Ovary (tissue), 3 donors: ENCODE data around the gene YPEL1.

Experiments used
- POLR2A ChIP-seq: fragments of 450-650 bp; IDR thresholded peaks from one replicate; pipeline ENCODE4 v1.6.1; 2017; ENCODE audit warnings: antibody characterized with exemption, mild to moderate bottlenecking, moderate library complexity
- TF ChIP-seq, protein P1 (sequence below), 3 donors: fragments of 450-650 bp in 2 of 3; fragments of 200-600 bp in 1 of 3; IDR thresholded peaks; one replicate each; pipeline versions ENCODE4 v1.5.1 to v1.8.0; 2016 to 2022; ENCODE audit warnings: antibody characterized with exemption in 3 of 3, mild to moderate bottlenecking in 1 of 3
- donor health status: DM: no; HTN: no; CAD: no.

DNA sequence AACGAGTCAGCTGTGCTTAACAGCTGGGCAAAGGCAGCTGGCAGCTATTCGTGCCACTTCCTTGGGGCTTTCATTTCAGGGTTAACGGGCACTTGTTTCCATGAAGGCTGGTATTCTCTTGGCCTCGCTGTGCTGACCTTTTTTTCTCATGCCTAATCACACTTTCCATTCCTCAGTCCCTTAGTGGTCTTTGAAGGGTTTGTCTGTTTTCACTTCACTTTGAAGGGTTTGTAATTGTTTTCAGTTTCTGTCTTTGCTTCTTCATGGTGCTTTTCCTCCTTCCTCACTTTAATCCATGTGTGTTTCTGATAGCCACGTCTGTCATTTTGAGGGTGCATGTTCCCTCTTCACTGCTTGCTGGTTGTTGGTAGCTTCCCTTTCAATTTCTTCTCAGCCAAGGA lies 45.2 kb downstream of the YPEL1 start:
- TF ChIP-seq, protein P1, sequence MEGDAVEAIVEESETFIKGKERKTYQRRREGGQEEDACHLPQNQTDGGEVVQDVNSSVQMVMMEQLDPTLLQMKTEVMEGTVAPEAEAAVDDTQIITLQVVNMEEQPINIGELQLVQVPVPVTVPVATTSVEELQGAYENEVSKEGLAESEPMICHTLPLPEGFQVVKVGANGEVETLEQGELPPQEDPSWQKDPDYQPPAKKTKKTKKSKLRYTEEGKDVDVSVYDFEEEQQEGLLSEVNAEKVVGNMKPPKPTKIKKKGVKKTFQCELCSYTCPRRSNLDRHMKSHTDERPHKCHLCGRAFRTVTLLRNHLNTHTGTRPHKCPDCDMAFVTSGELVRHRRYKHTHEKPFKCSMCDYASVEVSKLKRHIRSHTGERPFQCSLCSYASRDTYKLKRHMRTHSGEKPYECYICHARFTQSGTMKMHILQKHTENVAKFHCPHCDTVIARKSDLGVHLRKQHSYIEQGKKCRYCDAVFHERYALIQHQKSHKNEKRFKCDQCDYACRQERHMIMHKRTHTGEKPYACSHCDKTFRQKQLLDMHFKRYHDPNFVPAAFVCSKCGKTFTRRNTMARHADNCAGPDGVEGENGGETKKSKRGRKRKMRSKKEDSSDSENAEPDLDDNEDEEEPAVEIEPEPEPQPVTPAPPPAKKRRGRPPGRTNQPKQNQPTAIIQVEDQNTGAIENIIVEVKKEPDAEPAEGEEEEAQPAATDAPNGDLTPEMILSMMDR (IDR thresholded peaks at IDR 0.05): no peak
- no peak for TF ChIP-seq POLR2A
